GM18909 (cell line): ENCODE data around the gene CFAP221.

Experiments used
- ATAC-seq: cut with Tn5 transposase; IDR thresholded peaks from one replicate; pipeline ENCODE4 v1.9.1; 2021; ENCODE audit warnings: mild to moderate bottlenecking; ENCODE audit not compliant: unreplicated experiment, poor library complexity

CFAP221 gene

GRCh38 chr2:119673796-119674195 is 129.5 kb downstream of the CFAP221 start:
- no peak for ATAC-seq

- ATAC-seq, result no peak
These were observed 130.7 kb downstream of the CFAP221 start for GRCh38 chr2:119674711-119675500.

GRCh38 chr2:119678021-119678656 is 133.9 kb downstream of the CFAP221 start:
- no peak for ATAC-seq

- no peak for ATAC-seq
These were observed 135.2 kb downstream of the CFAP221 start for GRCh38 chr2:119679526-119679837.

- no peak for ATAC-seq
These were observed 135.6 kb downstream of the CFAP221 start for GRCh38 chr2:119679846-119680245.

- ATAC-seq, result no peak
These were observed 136.4 kb downstream of the CFAP221 start for GRCh38 chr2:119680457-119681202.

- no peak for ATAC-seq
These were observed 137.1 kb downstream of the CFAP221 start for GRCh38 chr2:119681203-119681867.

- ATAC-seq, result no peak
These were observed 137.6 kb downstream of the CFAP221 start for GRCh38 chr2:119681868-119682220.

GRCh38 chr2:119682578-119682977 is 138.3 kb downstream of the CFAP221 start:
- ATAC-seq, result no peak

- no peak for ATAC-seq
These were observed 138.9 kb downstream of the CFAP221 start for GRCh38 chr2:119683074-119683712.

- no peak for ATAC-seq
These were observed 139.6 kb downstream of the CFAP221 start for GRCh38 chr2:119683713-119684443.

GRCh38 chr2:119684518-119684917 is 140.3 kb downstream of the CFAP221 start:
- no peak for ATAC-seq

GRCh38 chr2:119688616-119689015 is 144.4 kb downstream of the CFAP221 start:
- ATAC-seq, result no peak

- ATAC-seq, result no peak
These were observed 145.0 kb downstream of the CFAP221 start for GRCh38 chr2:119689218-119689617.

- ATAC-seq, result no peak
These were observed 146.9 kb downstream of the CFAP221 start for GRCh38 chr2:119691189-119691588.

- no peak for ATAC-seq
These were observed 147.5 kb downstream of the CFAP221 start for GRCh38 chr2:119691651-119692245.

- ATAC-seq, result no peak
These were observed 148.1 kb downstream of the CFAP221 start for GRCh38 chr2:119692310-119692709.

- ATAC-seq, result no peak
These were observed 148.7 kb downstream of the CFAP221 start for GRCh38 chr2:119692954-119693353.

- ATAC-seq, result no peak
These were observed 149.3 kb downstream of the CFAP221 start for GRCh38 chr2:119693567-119693966.
